Panc1 (cell line): ENCODE results near the gene CWC27. TPM values are rescaled to one million over a fixed set of nuclear protein-coding genes. Genes with fewer than 3 reads are reported as not detected.

Source experiments
- ATAC-seq: fragments of 200-7000 bp; cut with Tn5 transposase; 2 replicates; pipeline ENCODE4 v1.9.1; 2020; ENCODE audit warnings: mild to moderate bottlenecking, moderate library complexity
- BruUV-seq: library from RNA; stranded (reverse); fragments of 400-500 nt; replicated peaks from 2 replicates; lab custom pipeline; 2021; lab: Mats Ljungman, UMichigan
- CTCF ChIA-PET: fragments of 300-600 bp; sonication (Branson Sonifier 250); formaldehyde crosslinking; loops from one replicate; lab custom pipeline; 2022; ENCODE audit warnings: antibody characterized with exemption; lab: Charles Lee
- POLR2A ChIA-PET: fragments of 300-600 bp; sonication (Branson Sonifier 250); formaldehyde crosslinking; loops from one replicate; lab custom pipeline; 2022; ENCODE audit warnings: antibody characterized with exemption; lab: Charles Lee
- DNase-seq: peaks from one replicate; pipeline ENCODE4 v3.0.0-alpha.2; 2010; ENCODE audit warnings: low read depth, low spot score
- H3K27ac ChIP-seq: 2 replicates; pipeline ENCODE4 v1.5.1; 2011; ENCODE audit warnings: mild to moderate bottlenecking, low read length, inconsistent platforms
- H3K27me3 ChIP-seq: fragments of 200-500 bp; sonication (Bioruptor generic); 2 replicates; pipeline ENCODE4 v1.6.0; 2014; ENCODE audit warnings: low read length, inconsistent platforms; ENCODE audit not compliant: control insufficient read depth, insufficient read depth
- H3K36me3 ChIP-seq: fragments of 200-500 bp; sonication (Bioruptor generic); 2 replicates; pipeline ENCODE4 v1.5.1; 2014; ENCODE audit warnings: inconsistent platforms, mild to moderate bottlenecking, low read length, moderate library complexity; ENCODE audit not compliant: control insufficient read depth, insufficient read depth
- H3K4me1 ChIP-seq: 2 replicates; pipeline ENCODE4 v1.5.1; 2011; ENCODE audit warnings: inconsistent platforms, mild to moderate bottlenecking, low read length, moderate library complexity; ENCODE audit not compliant: control insufficient read depth, insufficient read depth
- H3K4me3 ChIP-seq, 2 experiments: 2 replicates each; pipeline ENCODE4 v1.5.1; 2011 to 2012; ENCODE audit warnings: low read depth in 2 of 2, low read length in 2 of 2, mild to moderate bottlenecking in 2 of 2, inconsistent platforms in 1 of 2, moderate library complexity in 1 of 2
- H3K9me3 ChIP-seq: fragments of 200-500 bp; sonication (Bioruptor generic); 2 replicates; pipeline ENCODE4 v1.5.1; 2014; ENCODE audit warnings: low read depth, mild to moderate bottlenecking, inconsistent platforms, low read length, moderate library complexity; ENCODE audit not compliant: control insufficient read depth, insufficient read depth
- CTCF ChIP-seq: fragments of 450-650 bp; IDR thresholded peaks from 2 replicates; pipeline ENCODE4 v1.5.1; 2017; ENCODE audit warnings: mild to moderate bottlenecking
- POLR2AphosphoS5 ChIP-seq: IDR thresholded peaks from 2 replicates; pipeline ENCODE4 v1.6.1; 2012; ENCODE audit warnings: mild to moderate bottlenecking, low read depth, low read length, moderate library complexity
- REST ChIP-seq, 2 experiments: IDR thresholded peaks; 2 replicates each; pipeline ENCODE4 v1.6.1; 2011 to 2012; ENCODE audit warnings: low read depth in 2 of 2, control low read depth in 1 of 2, low read length in 1 of 2, mild to moderate bottlenecking in 1 of 2, moderate library complexity in 1 of 2; ENCODE audit not compliant: insufficient read depth in 1 of 2
- SIN3A ChIP-seq: IDR thresholded peaks from 2 replicates; pipeline ENCODE4 v1.6.1; 2012; ENCODE audit warnings: low read depth, mild to moderate bottlenecking, low read length, moderate library complexity, borderline replicate concordance; ENCODE audit not compliant: insufficient read depth
- TCF7L2 ChIP-seq: IDR thresholded peaks from 2 replicates; pipeline ENCODE4 v1.6.1; 2011; ENCODE audit warnings: mild to moderate bottlenecking, low read depth, low read length, inconsistent platforms
- in situ Hi-C: cut with HindIII; loops from 2 replicates; pipeline ENCODE4 v1.10.0; 2016; ENCODE audit warnings: low sequenced_read_pairs, low pct_unique_long_range_greater_than_20kb
- intact Hi-C: fragments of 100-400 bp; cut with micrococcal nuclease; formaldehyde crosslinking; loops from one replicate; pipeline ENCODE4 v1.10.0; 2022; ENCODE audit not compliant: unreplicated experiment
- total RNA-seq: library from RNA; stranded (reverse); gene quantifications from one replicate; pipeline ENCODE4 v1.2.1, GENCODE V29; 2021; ENCODE audit not compliant: unreplicated experiment

Gene CWC27
- total RNA-seq, 1 experiment from 2014 or later = 19.7 TPM

GRCh38 chr5:65024681-65025080 lies 256.0 kb downstream of the CWC27 start:
- Histone ChIP-seq H3K4me3 (no peak overlapping the region), H3K9me3 (no peaks in the 10 kb centered on the region), H3K27me3 (no peaks in the 10 kb centered on the region), H3K27ac (no peak overlapping the region), H3K4me1 (no peaks in the 10 kb centered on the region), H3K36me3 (no peaks in the 10 kb centered on the region)
- intact Hi-C loops (no loop called here), in situ Hi-C loops (no loop called here)
- DNase-seq = no peak
- ChIA-PET POLR2A (no interaction called here), CTCF (no interaction called here)
- no TSS peak for BruUV-seq
- ATAC-seq = no peak
- TF ChIP-seq TCF7L2 (no peak), REST (IDR thresholded peaks at IDR 0.05; ENCODE audit: insufficient read depth in 1 of 2, low read depth in 2 of 2, low read length in 1 of 2) (no peak), CTCF (no peak), POLR2AphosphoS5 (no peak), SIN3A (no peak)

- ChIA-PET CTCF (no interaction called here), POLR2A (no interaction called here)
- Histone ChIP-seq H3K27me3 (no peaks in the 10 kb centered on the region), H3K36me3 (no peaks in the 10 kb centered on the region), H3K9me3 (no peaks in the 10 kb centered on the region), H3K27ac (no peak overlapping the region), H3K4me3 (no peak overlapping the region), H3K4me1 (no peaks in the 10 kb centered on the region)
- in situ Hi-C loops (no loop called here), intact Hi-C loops (no loop called here)
- no peak for ATAC-seq
- TF ChIP-seq SIN3A = no peak
- TF ChIP-seq REST (IDR thresholded peaks at IDR 0.05; ENCODE audit: insufficient read depth in 1 of 2, low read depth in 2 of 2, low read length in 1 of 2) = no peak
- no peak for TF ChIP-seq TCF7L2
- TF ChIP-seq CTCF = no peak
- TF ChIP-seq POLR2AphosphoS5 = no peak
- no peak for DNase-seq
- BruUV-seq = no TSS peak
Observed at GRCh38 chr5:65026816-65027548, 258.3 kb downstream of the CWC27 start.
